SK-N-MC (cell line): ENCODE data around the gene PARD3.
"Not testable (repeated sequence)": the region's sequence is repeated elsewhere in the genome, so short reads cannot be mapped to it uniquely, and the experiment has no call there.

Experiments
- DNase-seq: peaks from one replicate; pipeline ENCODE4 v3.0.0-alpha.2; 2011; ENCODE audit warnings: low read depth, low spot score
- H3K27ac ChIP-seq: fragments of 200-600 bp; sonication (generic); 2 replicates; pipeline ENCODE4 v1.5.1; 2016; ENCODE audit warnings: mixed run types
- H3K36me3 ChIP-seq: fragments of 200-600 bp; sonication (generic); 2 replicates; pipeline ENCODE4 v1.6.1; 2017; ENCODE audit warnings: antibody characterized with exemption, low read length, mixed read lengths; ENCODE audit not compliant: insufficient read depth
- H3K4me3 ChIP-seq: fragments of 200-600 bp; sonication (generic); 2 replicates; pipeline ENCODE4 v1.5.1; 2016
- H3K9ac ChIP-seq: fragments of 200-600 bp; sonication (generic); 2 replicates; pipeline ENCODE4 v1.8.0; 2017; ENCODE audit warnings: mixed run types, mixed read lengths; ENCODE audit not compliant: insufficient read length
- H3K9me3 ChIP-seq: fragments of 200-600 bp; sonication (generic); 2 replicates; pipeline ENCODE4 v1.6.1; 2017; ENCODE audit warnings: low read depth, mild to moderate bottlenecking, antibody characterized with exemption, low read length, moderate library complexity, mixed read lengths
- EZH2 ChIP-seq: fragments of 200-600 bp; sonication (generic); IDR thresholded peaks from one replicate; pipeline ENCODE4 v1.6.1; 2017; ENCODE audit warnings: antibody characterized with exemption
- FOXP2 ChIP-seq: optimal IDR thresholded peaks from 2 replicates; pipeline ENCODE3; 2011; ENCODE audit warnings: mild to moderate bottlenecking, moderate library complexity; ENCODE audit not compliant: insufficient read depth; ENCODE audit errors: extremely low read length, control extremely low read depth
- POLR2AphosphoS5 ChIP-seq: IDR thresholded peaks from 2 replicates; pipeline ENCODE4 v1.6.1; 2012; ENCODE audit warnings: mild to moderate bottlenecking, low read depth, low read length, borderline replicate concordance

Gene PARD3

DNA sequence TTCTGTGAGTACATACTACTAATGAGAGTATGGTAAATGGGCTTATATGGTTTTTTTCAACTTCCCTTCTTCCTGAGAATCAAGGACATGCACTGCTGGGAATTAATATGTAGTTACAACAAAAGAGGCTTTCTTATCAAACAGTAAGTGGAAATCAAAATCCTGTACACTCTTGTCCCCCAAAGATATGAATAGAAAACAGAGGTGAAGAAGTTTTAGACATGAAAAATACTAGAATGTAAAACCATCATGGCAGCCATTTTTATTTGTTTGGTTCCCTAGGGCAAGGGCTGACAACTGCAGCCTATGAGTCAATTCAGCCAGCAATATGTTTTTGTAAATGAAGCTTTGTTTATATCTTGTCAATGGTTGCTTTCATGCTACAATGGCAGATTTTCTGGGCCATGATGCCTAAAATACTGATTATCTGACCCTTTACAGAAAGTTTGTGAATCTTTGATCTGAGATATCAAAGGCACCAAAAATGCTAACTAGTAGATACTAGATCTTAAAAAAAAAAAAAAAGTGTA, 422.4 kb downstream of the PARD3 start:
- Histone ChIP-seq H3K36me3 (no peaks in the 10 kb centered on the region), H3K9ac (no peak overlapping the region), H3K27ac (no peak overlapping the region), H3K4me3 (no peak overlapping the region), H3K9me3 (no peaks in the 10 kb centered on the region)
- TF ChIP-seq POLR2AphosphoS5: no peak
- TF ChIP-seq FOXP2: no peak
- no peak for TF ChIP-seq EZH2
- DNase-seq: no peak

DNA sequence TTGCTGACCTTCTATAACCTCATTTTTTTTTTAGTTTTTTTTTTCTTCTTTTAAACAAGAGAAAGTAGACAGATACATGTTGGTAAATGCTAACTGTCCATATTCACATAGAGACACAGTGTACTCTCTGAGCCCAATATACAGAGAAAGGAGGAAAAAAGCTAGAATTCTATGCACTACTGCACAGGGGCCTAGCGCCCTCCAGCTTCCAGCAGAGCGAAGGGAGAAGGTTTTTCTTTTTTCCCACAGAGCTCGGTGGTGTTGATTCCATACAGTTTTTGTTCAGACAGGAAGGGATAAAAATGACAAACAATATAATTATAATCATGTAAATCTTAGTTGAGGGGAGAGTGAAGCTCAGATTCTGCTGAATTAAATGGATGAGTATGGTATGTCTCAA, 423.9 kb downstream of the PARD3 start:
- not testable (repeated sequence) for H3K27ac ChIP-seq

DNA sequence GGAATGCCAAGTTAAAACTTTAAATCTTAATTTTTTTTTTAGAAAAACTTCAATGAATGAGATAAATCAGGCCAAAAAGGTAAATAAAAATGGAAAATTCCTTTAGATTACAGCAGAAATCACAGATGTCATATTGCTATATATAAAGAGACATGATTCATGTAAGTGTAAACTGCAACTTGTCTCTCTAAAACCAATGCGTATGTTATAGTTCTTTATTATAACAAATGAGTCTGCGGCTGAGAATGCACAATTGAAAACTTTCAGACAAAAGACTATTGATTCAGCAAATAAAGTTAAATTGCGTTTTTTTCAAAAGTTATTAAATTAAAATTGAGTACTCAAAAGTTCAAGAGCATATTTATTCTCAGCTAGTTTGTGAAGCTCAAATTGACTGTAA, 425.3 kb downstream of the PARD3 start:
- Histone ChIP-seq H3K9me3 (no peaks in the 10 kb centered on the region), H3K27ac (no peak overlapping the region), H3K4me3 (no peak overlapping the region), H3K36me3 (no peaks in the 10 kb centered on the region), H3K9ac (no peak overlapping the region)
- DNase-seq: no peak
- TF ChIP-seq FOXP2 (no peak), EZH2 (no peak), POLR2AphosphoS5 (no peak)

More for the DNA sequence above, 423.9 kb downstream of the PARD3 start:
- H3K9ac ChIP-seq, DNase-seq, H3K9me3 ChIP-seq, H3K4me3 ChIP-seq, H3K36me3 ChIP-seq: not testable (repeated sequence)

DNA sequence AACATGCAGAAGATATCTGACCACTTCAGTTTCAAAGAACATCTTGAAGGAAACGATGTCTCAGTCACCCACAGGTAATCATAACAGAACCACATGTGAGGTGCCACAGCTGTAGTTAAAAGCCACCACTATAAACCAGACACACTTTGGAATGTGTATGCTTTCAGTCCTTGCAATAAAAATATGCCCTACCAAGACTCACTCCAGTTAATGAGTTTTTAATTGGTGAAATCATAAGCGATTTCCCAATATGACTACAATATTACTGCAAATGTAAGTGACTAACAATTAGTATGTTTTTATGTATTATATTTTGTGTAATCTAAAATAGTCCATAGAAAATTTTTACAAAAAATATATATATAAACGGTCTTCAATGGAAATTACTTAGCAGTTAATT, 428.2 kb downstream of the PARD3 start:
- no peak overlapping the region for H3K4me3 ChIP-seq
- no peaks in the 10 kb centered on the region for H3K9me3 ChIP-seq
- no peak for DNase-seq
- peaks cover 6% of the 10 kb centered on the region; the same call in 1 of the 2 replicates for H3K36me3 ChIP-seq
- no peak overlapping the region for H3K9ac ChIP-seq
- TF ChIP-seq FOXP2: no peak
- TF ChIP-seq EZH2: no peak
- TF ChIP-seq POLR2AphosphoS5: no peak
- no peak overlapping the region for H3K27ac ChIP-seq

DNA sequence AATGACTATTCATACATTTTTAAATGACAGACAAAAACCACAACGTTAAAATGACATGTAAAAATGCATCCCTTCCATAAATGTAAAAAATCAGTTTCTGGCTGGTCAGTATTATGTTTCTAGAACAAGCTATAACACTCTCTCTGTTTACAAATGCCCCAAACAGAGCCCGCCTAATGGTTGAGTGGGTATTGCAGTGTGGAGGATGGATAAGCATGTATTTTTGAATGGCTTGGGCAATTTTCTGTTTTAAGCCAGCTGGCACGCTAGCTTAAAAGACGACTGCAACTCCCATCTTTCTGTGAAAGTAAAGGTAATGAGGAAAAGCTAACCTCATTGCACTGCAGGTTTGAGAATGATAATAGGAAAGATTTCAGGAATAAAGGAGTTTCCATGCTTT, 430.7 kb downstream of the PARD3 start:
- TF ChIP-seq POLR2AphosphoS5 (no peak), FOXP2 (no peak), EZH2 (no peak)
- Histone ChIP-seq H3K27ac (no peak overlapping the region), H3K36me3 (peaks cover 6% of the 10 kb centered on the region; the same call in 1 of the 2 replicates), H3K9ac (no peak overlapping the region), H3K9me3 (no peaks in the 10 kb centered on the region), H3K4me3 (no peak overlapping the region)
- DNase-seq: no peak

DNA sequence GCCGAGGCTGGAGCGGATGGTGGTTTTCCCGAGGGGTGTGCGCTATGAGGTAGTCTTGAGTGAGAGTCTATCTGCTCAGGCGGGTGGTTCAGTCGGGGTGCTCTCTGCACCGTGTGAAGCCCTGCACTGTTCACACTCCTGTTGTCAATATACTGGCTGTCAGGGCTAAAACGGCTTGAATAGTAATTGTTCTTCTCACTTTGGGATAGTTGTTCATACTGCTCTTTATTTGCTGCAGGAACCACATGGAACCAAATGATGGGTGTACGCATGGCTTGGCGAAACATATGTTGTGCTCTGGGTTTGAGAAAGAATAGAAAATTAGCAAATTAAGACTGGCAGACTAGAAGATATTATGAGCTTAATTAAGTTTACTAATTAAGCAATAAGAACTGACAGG, 432.5 kb downstream of the PARD3 start:
- TF ChIP-seq FOXP2 (no peak), POLR2AphosphoS5 (no peak), EZH2 (no peak)

DNA sequence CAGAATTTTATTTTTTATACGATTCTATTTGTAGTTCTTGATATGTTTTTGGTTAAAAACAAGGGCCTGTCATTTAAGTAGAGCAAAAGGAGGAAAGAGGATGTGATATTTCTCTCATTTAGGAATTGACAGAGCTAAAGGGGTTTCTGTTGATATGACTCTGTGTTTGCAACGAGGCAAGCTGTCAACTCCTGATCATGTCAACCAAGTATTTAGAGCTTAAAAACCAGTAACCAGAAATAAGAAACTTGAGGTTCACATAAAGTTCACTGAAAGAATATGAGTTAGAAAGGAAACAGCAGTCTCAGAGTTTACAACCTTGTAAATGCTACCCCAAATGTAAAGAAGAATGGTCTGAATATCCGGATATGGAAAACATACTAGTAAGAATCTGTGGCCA, 434.2 kb downstream of the PARD3 start:
- H3K36me3 ChIP-seq: peaks cover 6% of the 10 kb centered on the region; the same call in 1 of the 2 replicates
- DNase-seq: no peak
- no peak for TF ChIP-seq FOXP2
- TF ChIP-seq POLR2AphosphoS5: no peak

More for the DNA sequence above, 432.5 kb downstream of the PARD3 start:
- Histone ChIP-seq H3K27ac (no peak overlapping the region), H3K9me3 (no peaks in the 10 kb centered on the region), H3K4me3 (no peak overlapping the region), H3K9ac (no peak overlapping the region), H3K36me3 (peaks cover 6% of the 10 kb centered on the region; the same call in 1 of the 2 replicates)
- no peak for DNase-seq

DNA sequence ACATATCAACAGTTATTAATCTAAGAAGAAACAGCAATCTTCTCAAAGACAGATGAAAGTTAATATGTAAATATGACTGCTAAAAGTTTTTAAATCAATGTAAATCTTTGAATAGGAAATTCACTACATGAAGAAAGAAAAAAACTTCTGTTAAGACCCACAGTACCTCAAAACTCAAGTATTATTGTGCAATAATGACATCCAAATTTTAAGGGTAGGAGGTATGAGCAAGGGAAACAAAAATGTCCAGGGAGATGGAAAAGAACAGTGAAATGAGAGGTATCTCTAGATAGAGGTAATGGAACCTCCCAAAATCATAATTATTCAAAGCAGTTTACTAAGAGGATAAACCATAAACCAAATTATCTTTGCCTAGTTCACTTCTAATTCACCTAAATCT, 436.8 kb downstream of the PARD3 start:
- Histone ChIP-seq H3K4me3 (no peak overlapping the region), H3K9me3 (no peaks in the 10 kb centered on the region), H3K27ac (no peak overlapping the region), H3K36me3 (peaks cover 6% of the 10 kb centered on the region; the same call in 1 of the 2 replicates), H3K9ac (no peak overlapping the region)
- no peak for DNase-seq
- TF ChIP-seq FOXP2 (no peak), POLR2AphosphoS5 (no peak), EZH2 (no peak)

More for the DNA sequence above, 434.2 kb downstream of the PARD3 start:
- H3K9ac ChIP-seq: no peak overlapping the region
- H3K27ac ChIP-seq: no peak overlapping the region
- no peaks in the 10 kb centered on the region for H3K9me3 ChIP-seq
- H3K4me3 ChIP-seq: no peak overlapping the region

DNA sequence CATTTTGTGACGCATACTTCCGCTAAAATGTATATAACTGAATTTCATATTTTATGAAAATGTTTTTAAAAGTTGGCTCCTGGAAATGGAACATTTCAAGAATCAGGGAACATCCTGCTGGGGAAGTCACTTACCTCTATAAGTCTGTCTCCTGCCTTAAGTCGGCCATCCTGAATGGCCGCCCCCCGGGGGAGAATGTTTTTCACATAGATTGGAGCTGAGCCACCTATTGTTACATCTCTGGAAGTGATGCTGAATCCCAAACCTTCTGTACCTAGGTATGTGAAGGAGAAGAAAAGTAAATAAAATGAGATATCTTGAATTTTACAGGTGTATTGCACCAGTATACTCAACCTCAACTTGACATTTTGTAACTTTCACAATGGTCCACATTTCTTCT, 437.3 kb downstream of the PARD3 start:
- H3K36me3 ChIP-seq: peaks cover 6% of the 10 kb centered on the region; the same call in 1 of the 2 replicates
- no peak overlapping the region for H3K9ac ChIP-seq
- no peak for TF ChIP-seq EZH2
- no peak for TF ChIP-seq POLR2AphosphoS5
- TF ChIP-seq FOXP2: no peak
- H3K4me3 ChIP-seq: no peak overlapping the region
- no peak overlapping the region for H3K27ac ChIP-seq
- no peak for DNase-seq
- no peaks in the 10 kb centered on the region for H3K9me3 ChIP-seq
